GM19239 (cell line): Measurements from ENCODE around the gene TNFRSF25.
A peak's percentile ranks its signal among the peaks of the same experiment; 100 is the strongest.
"Not testable (repeated sequence)": the region's sequence is repeated elsewhere in the genome, so short reads cannot be mapped to it uniquely, and the experiment has no call there.

ENCODE experiments used
- DNase-seq: peaks from one replicate; pipeline ENCODE4 v3.0.0; 2011; ENCODE audit warnings: low spot score; ENCODE audit not compliant: insufficient read length
- FAIRE-seq: peaks from 2 replicates; lab custom pipeline; 2011; peaks lifted over from hg19 to GRCh38; lab: Jason Lieb, UNC

TNFRSF25 gene

DNA sequence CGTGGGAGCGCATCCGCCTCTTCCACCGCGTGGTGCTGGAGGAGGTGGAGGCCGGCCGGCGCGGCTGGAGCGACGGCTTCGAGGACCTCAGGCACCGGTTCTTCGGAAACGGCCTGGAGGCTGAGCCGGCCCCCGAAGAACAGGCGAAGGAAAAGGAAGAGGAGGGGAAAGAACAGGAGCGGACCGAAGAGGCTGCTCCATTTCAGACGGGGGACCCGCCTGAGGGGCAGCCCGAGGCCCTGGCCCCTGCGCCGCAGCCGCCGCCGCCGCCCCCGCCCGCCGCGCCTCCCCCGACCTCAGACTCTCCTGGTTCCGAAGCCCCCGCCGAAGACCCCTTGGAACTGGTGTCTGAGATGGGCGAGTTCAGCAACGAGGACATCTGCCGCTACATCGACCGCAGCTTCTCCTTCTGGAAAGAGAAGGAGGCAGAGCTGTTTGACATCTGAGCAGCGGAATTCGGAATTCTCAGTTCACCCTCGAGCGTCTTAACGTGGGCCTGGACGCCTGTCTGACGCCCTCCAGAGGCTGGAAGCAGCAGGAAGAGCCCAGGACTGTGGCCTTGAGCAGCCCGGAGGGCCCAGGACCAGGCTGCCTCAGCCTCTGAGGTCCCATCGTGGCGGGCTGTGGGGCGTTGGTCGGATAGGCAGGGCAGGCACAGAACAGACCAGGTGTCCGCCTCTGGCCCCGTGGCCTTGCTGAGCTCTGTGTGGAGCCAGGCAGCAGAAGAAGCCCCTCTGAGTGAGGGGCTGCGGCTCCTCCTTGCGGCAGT lies 10.0 kb downstream of the TNFRSF25 start:
- DNase-seq: not testable (repeated sequence)
- peak; percentile 58 for FAIRE-seq

- FAIRE-seq (no peak), DNase-seq (no peak)
Measured at GRCh38 chr1:6454856-6455751, 10.9 kb downstream of the TNFRSF25 start.

GRCh38 chr1:6453895-6454855 lies 11.8 kb downstream of the TNFRSF25 start:
- not testable (repeated sequence) for FAIRE-seq, DNase-seq

DNA sequence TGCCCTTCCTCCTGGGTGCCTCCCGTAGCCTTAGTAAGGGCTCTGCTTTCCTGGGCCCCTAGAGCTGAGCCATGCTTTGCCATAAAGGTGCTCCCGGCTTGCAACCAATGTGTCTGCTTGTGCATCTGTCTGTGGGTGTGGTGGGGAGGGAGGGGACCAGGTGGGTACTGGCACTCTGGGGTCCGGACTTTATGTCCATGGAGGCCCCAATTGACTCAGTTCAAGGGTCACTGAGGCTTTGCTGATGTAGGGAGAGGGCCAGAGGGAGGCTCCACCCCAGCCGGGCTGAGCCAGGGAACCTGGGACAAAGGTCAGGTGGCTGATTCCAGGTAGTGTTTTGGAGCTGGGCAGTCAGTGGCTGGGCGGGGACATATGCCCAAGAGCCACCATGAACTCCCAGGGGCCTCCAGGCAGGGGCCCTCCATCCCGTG lies 15.0 kb downstream of the TNFRSF25 start:
- no peak for FAIRE-seq
- no peak for DNase-seq

DNA sequence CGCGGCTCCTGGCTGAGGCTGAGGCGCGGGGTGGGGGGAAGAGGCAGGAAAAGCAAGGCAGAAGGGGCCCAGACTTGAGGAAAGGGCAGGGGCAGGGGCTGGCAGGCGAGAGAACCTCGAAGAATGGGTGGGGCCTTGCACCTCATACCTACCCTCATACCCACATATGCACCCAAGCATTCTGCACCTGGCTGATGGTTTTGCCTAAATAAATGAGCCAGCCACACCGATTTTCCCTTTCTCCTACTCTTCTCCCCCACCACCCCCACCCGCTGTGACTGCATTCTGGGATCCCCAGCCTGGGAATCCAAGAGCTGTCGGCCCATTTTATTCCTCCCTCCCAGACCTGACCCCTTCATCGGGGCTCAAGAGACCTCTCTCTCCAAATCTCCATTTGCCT lies 15.5 kb downstream of the TNFRSF25 start:
- FAIRE-seq, DNase-seq: not testable (repeated sequence)

- FAIRE-seq (no peak), DNase-seq (no peak)
Measured at GRCh38 chr1:6450005-6450450, 15.9 kb downstream of the TNFRSF25 start.

- DNase-seq (no peak), FAIRE-seq (no peak)
Measured at GRCh38 chr1:6448749-6449631, 17.0 kb downstream of the TNFRSF25 start.

- FAIRE-seq (no peak), DNase-seq (no peak)
Measured at GRCh38 chr1:6447818-6448748, 17.9 kb downstream of the TNFRSF25 start.

DNA sequence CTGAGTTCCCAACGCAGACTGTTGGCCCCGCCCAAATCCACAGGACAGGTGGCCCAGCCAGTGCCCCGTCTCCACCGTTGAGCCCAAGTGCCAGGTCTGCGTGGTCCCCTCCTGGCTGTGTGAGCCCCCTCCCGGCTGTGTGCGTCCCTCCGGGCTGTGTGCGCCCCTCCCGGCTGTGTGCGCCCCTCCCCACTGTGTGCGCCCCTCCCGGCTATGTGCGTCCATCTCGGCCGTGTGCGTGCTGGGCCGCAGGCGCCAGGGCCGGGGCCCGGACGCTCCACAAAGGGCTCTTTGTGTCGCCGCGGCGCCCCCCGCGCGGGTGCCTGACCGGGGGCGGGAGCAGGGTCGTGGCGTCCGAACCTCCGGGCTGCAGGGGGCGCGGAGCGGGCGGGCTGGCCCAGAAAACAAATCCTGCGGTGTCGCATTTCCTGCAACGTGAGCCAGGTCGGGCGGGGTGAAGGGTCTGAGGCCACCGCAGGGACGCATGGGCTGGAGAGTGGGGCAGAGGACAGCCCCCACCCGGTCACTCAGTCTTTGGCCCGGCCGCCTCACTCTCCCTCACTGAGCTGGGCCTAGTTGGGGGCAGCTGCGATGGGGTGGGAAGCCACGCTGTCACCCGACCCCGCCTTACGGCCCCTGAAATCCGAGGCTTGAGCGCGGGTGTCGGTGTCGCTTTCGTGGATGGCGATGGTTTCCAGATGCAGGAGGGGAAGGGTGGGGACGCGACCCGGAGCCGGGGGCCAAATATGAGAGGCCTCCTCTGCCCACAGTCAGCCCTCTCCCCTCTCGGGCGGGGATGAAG lies 18.8 kb downstream of the TNFRSF25 start:
- DNase-seq (no peak), FAIRE-seq (no peak)

- FAIRE-seq (no peak), DNase-seq (no peak)
Measured at GRCh38 chr1:6446665-6447015, 19.3 kb downstream of the TNFRSF25 start.

- FAIRE-seq, DNase-seq: not testable (repeated sequence)
Measured at GRCh38 chr1:6445929-6446328, 20.0 kb downstream of the TNFRSF25 start.

GRCh38 chr1:6445062-6445763 lies 20.8 kb downstream of the TNFRSF25 start:
- no peak for DNase-seq
- FAIRE-seq: no peak

DNA sequence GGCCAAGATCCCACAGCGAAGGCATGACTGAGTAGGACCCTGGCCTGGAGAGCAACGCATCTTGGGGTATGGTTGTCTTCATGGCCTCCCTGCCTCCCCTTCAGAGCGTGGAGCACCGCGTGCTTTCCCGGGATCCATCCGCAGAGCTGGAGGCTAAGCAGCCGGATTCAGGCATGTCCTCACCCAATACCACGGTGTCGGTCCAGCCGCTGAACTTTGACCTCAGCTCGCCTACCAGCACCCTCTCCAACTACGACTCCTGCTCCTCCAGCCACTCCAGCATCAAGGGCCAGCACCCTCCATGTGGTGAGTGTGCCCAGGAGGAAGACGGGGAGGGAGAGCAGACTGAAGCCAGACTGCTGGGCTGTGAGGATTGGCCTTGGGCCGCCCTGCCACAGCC lies 21.6 kb downstream of the TNFRSF25 start:
- DNase-seq (no peak), FAIRE-seq (no peak)

GRCh38 chr1:6443339-6444115 lies 22.4 kb downstream of the TNFRSF25 start:
- FAIRE-seq (no peak), DNase-seq (no peak)

GRCh38 chr1:6441586-6441985 lies 24.4 kb downstream of the TNFRSF25 start:
- FAIRE-seq (no peak), DNase-seq (no peak)
